ES-I3 (cell line): ENCODE measurements around the gene CDK5RAP3.

Experiments
- H3K36me3 ChIP-seq: 2 replicates; pipeline ENCODE4 v1.6.1; 2013; ENCODE audit warnings: mild to moderate bottlenecking, low read length, control low read depth, moderate library complexity; ENCODE audit not compliant: insufficient read depth
- H3K4me1 ChIP-seq: 2 replicates; pipeline ENCODE4 v1.6.1; 2013; ENCODE audit warnings: mild to moderate bottlenecking, control low read depth, low read length; ENCODE audit not compliant: insufficient read depth
- H3K9ac ChIP-seq: 2 replicates; pipeline ENCODE4 v1.6.1; 2013; ENCODE audit warnings: low read depth, mild to moderate bottlenecking, low read length, moderate library complexity
- H3K9me3 ChIP-seq: 2 replicates; pipeline ENCODE4 v1.6.1; 2013; ENCODE audit warnings: mild to moderate bottlenecking, low read length, moderate library complexity; ENCODE audit not compliant: control insufficient read depth, insufficient read depth

The CDK5RAP3 gene

DNA sequence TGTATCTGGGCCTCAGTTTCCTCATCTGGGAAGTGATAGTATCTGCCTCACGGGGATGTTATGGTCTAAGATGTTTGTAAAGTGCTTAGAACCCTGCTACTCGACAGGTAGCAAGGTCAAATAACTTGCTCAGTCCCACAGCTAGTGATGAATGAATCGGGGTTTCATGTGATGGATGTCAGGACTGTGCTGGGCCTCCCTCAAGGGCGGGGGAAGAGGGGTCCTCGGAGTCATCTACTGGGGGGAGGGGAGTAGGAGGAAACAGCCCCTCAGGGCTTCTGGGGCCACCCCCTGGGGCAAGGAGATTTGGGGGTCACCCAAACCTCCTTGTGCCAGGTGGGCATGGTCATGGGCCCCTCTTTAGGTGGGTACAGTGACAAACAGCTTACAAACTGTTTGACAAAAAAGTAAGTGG is 28.8 kb upstream of the CDK5RAP3 start:
- peak overlapping the region; percentile 33; the same call in 1 of the 2 replicates for H3K9ac ChIP-seq
- peaks cover 5% of the 10 kb centered on the region; the same call in 1 of the 2 replicates for H3K4me1 ChIP-seq
- no peaks in the 10 kb centered on the region for H3K9me3 ChIP-seq
- no peaks in the 10 kb centered on the region for H3K36me3 ChIP-seq

DNA sequence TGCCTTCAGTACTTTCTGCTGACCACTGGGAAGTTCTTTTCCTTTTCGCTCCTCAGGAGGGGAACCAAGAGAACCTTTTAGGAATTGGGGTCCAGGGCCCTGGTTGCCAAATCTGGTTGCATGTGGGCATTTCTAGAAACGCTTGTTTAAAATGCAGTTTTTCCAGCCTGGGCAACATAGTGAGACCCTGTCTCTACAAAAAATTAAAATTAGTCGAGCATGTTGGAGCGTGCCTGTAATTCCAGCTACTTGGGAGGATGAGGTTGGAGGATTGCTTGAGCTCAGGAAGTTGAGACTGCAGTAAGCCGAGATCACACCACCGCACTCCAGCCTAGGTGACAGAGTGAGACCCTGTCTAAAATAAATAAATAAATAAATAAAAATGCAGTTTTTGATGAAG is 28.3 kb upstream of the CDK5RAP3 start:
- Histone ChIP-seq H3K36me3 (no peaks in the 10 kb centered on the region), H3K9ac (no peak overlapping the region), H3K9me3 (no peaks in the 10 kb centered on the region), H3K4me1 (peaks cover 5% of the 10 kb centered on the region; the same call in 1 of the 2 replicates)

DNA sequence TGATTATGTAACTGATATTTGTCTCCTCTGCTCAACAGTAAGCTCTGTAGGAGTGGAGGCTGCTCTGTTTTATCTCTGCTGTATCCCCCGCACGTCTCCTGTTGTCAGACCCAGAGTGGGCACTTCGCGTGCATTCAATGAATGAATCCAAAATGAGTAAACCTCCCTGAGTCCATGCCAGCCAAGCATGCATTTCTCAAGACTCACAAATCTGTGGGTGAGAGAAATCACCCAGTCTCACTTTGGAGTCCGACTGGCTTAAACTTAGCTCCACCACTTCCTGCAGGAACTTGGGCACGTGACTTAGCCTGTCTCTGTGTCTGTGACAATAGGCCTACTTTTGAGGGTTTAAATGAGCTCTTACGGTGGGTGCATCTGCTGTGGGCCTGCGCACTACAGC is 25.8 kb upstream of the CDK5RAP3 start:
- Histone ChIP-seq H3K36me3 (no peaks in the 10 kb centered on the region), H3K4me1 (peaks cover 16% of the 10 kb centered on the region)

DNA sequence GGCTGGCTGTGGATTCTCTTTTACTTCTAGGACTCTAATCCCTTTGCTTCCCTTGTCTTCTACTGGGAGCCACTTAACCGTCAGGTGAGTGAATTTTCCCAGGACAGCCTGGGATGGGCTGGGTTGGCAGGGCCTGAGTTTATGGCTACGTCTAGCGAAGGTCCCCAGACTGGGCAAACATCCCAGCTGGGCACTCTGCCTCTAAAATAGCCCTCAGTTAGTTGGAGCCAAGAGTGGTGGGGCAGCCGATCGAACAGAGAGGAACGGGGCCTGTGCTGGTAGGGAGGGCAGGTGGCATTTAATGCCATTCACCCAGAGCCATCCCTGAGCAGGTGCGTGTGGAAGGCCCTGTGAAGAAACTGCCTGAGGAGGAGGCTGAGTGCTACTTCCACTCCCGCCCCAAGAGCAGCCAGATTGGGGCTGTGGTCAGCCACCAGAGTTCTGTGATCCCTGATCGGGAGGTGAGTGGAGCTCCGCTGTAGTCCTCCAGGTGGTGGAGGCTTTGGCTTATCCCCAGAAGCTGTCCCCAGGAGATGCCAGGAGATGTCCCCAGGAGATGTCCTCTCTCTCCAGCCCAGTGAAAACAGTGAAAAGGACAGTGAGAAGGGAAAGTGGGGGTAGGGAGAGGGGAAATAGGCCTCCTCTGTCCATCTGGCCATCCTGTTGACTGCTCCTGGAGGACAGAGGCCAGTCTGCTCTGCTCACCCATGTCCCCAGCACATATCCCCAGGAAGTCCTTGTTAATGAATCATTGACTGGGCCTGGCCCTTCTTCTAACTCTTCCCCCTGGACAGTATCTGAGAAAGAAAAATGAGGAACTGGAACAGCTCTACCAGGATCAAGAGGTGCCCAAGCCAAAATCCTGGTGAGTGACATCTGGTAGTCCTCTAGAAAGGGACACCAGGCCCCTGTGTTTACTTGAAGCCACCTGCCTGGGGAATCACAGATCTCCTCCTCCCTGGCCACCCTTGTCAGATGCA is 25.1 kb upstream of the CDK5RAP3 start:
- Histone ChIP-seq H3K36me3 (no peaks in the 10 kb centered on the region), H3K9me3 (no peaks in the 10 kb centered on the region), H3K9ac (no peak overlapping the region), H3K4me1 (peaks cover 16% of the 10 kb centered on the region)

More for the DNA sequence above, 25.8 kb upstream of the CDK5RAP3 start:
- Histone ChIP-seq H3K9ac (no peak overlapping the region), H3K9me3 (no peaks in the 10 kb centered on the region)

DNA sequence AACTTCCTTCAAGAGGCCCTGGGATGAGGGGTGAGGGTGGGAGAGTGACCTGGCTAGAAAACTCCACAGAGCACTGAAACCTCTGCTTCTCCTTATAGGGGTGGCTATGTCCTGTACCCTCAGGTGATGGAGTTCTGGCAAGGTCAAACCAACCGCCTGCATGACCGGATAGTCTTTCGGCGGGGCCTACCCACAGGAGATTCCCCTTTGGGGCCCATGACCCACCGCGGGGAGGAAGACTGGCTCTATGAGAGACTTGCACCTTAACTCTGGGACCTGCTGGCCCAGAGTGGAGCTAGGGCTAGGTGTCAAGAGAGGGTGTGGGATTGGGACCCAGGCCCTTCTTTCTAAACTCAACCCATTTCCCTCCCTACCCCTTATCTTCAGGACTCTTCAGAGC is 24.4 kb upstream of the CDK5RAP3 start:
- Histone ChIP-seq H3K36me3 (no peaks in the 10 kb centered on the region), H3K9me3 (no peaks in the 10 kb centered on the region), H3K9ac (no peak overlapping the region), H3K4me1 (peaks cover 16% of the 10 kb centered on the region)

DNA sequence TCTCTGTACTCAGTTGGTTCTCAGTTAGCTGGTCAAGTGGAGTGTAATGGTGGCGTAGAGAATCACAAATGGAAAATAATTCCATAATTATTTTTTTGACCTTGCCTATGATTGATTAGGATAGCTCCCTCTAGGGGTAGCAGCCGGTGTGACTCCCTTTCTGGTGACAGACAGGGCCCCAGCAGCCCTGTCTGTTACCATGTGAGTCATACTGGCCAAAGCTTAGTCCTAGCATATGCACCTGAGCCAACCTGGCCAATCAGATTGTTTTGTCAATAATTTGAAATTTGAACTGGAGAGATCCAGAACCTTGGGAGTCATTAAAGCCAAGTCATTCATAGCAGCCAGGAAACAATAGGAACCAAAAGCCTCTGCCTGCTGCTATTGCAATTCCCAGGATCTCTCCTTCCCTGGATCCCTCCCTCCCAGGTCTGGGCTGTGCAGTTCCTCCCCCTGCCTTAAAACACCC is 23.9 kb upstream of the CDK5RAP3 start:
- Histone ChIP-seq H3K4me1 (peaks cover 16% of the 10 kb centered on the region), H3K9ac (no peak overlapping the region), H3K9me3 (no peaks in the 10 kb centered on the region), H3K36me3 (no peaks in the 10 kb centered on the region)

DNA sequence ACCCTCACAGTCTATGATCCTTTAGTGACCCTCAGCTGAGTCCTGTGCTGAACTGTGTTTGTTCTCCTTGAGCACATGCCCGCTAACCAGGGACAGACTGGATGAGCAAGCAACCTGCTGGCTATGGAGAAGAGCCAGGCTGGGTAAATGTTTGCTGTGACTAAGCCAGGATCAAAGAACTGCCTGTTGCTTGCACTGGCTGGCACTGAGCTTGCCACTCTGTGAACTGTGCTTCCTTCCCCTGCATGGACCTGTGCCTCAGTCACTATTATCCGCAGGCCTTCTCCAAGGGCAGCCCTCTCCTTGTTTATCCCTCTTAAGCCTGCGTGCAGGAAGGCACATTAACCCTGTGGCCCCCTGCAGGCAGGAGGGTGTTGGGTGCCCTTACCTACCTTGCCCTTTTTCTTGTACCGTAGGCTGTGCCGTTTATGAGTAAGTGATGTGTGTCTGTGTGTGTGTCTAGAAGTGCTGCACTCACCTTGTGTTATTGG is 22.2 kb upstream of the CDK5RAP3 start:
- Histone ChIP-seq H3K9ac (0 out of 2 replicates have a peak overlapping the region, but pooled peaks have one; percentile 1), H3K36me3 (no peaks in the 10 kb centered on the region), H3K4me1 (peaks cover 11% of the 10 kb centered on the region), H3K9me3 (no peaks in the 10 kb centered on the region)

DNA sequence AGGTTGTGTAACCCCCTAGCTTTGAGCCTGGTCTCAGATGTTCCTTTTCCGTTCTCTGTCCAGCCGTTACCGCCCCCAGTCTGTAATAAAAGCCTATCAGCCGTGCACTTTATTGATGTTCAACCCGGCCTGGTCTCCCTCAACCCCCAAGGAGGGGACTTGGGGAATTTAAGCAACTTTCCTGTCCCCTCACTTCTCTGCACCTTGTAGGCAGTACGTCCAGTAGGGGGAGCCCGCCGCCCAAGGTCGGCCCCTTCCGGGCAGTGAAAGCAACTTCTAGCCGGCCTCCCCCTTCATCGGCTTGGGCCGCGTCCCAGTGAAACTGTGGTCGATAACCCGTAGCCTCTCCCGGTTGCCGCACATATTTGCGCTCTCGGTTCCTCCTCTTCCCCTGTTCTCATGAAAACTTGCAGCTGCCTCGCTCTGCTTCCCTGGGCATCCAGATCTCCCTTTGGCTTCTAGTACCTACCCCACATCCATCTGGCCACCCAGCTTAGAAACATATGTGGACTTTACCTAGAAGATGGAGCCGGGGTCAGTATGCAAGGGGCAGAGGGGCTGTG is 21.6 kb upstream of the CDK5RAP3 start:
- H3K4me1 ChIP-seq: peaks cover 11% of the 10 kb centered on the region
- no peaks in the 10 kb centered on the region for H3K36me3 ChIP-seq
- peak overlapping the region; percentile 7; the same call in 1 of the 2 replicates for H3K9ac ChIP-seq
- no peaks in the 10 kb centered on the region for H3K9me3 ChIP-seq

DNA sequence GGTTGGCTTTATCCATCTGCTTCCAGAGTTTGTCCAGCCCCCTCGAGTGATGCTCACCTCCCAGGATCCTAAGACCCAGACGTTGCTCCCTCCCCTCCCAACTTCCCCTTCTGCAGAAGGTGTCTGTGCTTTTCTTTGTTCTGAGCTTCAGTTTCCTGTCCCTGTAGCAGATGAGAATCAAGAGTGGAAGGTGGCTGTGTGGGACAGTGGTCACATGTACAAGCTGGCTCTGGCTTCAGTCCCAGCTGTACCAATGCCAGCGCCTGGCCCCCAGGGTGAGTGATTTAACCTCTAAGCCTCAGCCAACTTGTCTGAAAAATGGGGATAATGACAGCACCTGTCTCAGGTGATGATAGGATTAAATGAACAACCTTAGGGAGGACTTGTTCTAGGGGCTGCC is 21.0 kb upstream of the CDK5RAP3 start:
- peak overlapping the region; percentile 7; the same call in 1 of the 2 replicates for H3K9ac ChIP-seq
- H3K4me1 ChIP-seq: peaks cover 11% of the 10 kb centered on the region

DNA sequence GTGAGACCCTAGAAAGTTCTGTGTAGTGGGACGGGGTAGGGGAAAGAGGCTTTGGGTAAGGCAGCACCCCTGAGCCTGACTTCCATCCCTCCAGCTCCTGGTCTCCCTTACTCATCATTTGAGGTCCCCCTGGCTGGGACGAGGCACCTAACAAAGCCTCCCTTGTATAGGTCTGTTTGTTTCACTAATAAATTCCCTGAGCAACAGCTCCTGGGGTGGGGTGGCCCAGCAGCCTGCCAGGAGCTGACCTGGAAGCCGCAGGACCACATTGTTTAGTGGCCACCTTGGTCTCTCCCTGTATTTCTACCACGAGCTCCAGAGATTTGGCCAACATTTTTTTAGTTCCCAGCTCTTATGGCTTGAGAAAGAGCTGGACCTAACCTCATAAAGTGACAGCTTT is 20.5 kb upstream of the CDK5RAP3 start:
- H3K9me3 ChIP-seq: no peaks in the 10 kb centered on the region
- no peaks in the 10 kb centered on the region for H3K36me3 ChIP-seq
- H3K9ac ChIP-seq: no peak overlapping the region
- peaks cover 11% of the 10 kb centered on the region for H3K4me1 ChIP-seq

More for the DNA sequence above, 21.0 kb upstream of the CDK5RAP3 start:
- Histone ChIP-seq H3K36me3 (no peaks in the 10 kb centered on the region), H3K9me3 (no peaks in the 10 kb centered on the region)

DNA sequence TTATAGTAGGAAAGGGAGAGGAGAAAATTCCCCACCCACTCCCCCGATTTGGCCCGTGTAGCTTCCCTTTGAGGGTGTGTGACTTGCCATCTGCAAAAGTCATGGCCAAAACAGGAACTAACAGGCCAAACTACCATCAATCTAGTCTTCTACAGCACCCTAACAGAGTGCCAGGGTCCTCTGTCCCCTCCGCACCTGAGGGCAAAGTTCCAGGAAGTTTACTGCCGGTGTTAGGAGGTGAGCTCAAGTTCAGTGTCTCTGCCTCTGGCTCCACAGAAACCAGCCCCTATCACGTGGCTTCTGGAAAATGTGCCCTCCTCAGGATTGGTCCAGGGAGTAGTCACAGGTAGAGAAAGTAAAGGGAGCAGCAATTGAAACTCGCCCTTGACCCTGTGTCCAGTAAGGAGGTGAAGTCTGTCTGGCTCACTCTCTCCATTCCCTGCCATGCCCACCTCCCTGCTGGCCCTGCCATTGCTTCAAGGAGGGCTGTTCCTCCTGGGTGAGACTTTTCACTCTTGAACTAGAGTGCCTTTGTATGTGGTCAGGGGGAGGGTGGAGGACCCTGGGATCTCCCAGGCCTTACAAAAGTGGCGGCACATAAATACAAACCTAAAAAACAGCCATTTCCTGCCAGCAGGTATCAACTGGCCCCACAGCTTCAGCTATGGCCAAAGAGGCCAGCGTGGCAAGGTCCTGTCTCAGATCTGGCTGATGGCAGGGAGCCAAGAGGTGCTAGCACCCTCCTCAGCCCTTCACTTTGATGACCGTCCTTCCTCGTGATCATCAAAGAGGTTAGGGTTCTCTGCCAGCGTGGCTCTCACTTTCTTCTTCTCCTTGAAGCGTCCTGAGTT is 18.5 kb upstream of the CDK5RAP3 start:
- Histone ChIP-seq H3K9me3 (no peaks in the 10 kb centered on the region), H3K9ac (no peak overlapping the region), H3K36me3 (no peaks in the 10 kb centered on the region), H3K4me1 (peaks cover 19% of the 10 kb centered on the region)

DNA sequence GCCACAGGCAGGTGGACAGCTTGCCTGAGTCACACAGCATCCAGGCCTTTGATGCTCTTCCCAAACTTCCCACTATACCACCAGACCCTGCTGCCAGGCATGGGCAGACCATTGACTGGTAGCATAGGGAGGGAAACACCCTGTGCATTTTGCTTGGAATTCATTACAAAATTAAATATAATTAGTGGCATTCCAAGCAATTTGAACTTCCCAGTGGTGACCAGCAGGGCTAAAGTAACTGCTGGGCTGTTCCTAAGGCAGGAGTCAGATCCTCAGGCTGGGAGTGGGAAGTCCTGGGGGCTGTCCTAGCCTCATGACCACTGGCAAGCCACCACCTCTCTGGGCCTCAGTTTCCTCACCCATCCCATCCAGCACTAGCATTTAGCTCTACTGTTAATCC is 17.0 kb upstream of the CDK5RAP3 start:
- H3K4me1 ChIP-seq: peaks cover 23% of the 10 kb centered on the region

DNA sequence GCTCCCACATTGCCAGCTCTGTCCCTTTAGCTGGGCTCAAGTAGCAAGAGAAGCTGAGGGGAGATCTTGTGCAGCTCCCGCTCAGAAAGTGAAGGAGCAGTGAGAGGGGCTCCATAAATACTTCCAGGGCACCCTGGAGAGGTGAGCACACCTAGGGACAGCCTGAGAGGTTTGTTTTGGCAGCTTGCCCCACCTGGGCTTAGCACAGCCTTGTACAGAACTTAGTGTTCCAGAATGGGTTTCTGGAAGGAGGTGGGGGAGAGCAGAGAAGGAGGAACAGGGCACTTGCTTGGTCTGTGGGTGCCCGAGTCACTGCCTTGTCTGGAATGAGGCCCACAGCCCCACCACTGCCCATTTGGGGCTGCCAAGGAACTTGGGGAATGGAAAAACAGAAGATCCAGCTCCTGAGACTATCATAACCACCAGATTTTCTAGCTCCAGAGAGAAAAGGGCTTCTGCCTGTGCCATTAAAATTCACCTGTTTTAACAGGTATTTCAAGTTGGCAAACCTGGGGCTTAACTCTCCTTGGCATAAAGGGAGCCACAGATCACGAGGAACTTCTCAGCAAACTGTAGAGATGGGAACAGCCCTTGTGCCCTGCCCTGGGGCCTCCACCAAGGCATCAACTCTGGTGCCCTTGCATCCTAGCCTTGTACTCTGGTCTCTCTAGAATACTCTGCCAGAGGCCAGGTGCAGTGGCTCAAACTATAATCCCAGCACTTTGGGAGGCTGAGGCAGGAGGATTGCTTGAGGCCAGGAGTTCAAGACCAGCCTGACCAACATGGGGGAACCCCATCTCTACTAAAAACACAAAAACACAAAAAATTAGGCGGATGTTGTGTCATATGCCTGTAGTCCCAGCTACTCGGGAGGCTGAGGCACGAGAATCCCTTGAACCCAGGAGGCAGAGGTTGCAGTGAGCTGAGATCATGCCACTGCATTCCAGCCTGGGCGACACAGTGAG is 15.1 kb upstream of the CDK5RAP3 start:
- Histone ChIP-seq H3K36me3 (no peaks in the 10 kb centered on the region), H3K4me1 (peaks cover 16% of the 10 kb centered on the region), H3K9me3 (no peaks in the 10 kb centered on the region), H3K9ac (no peak overlapping the region)

More for the DNA sequence above, 17.0 kb upstream of the CDK5RAP3 start:
- Histone ChIP-seq H3K36me3 (no peaks in the 10 kb centered on the region), H3K9ac (no peak overlapping the region), H3K9me3 (no peaks in the 10 kb centered on the region)
